HG02870 (cell line): ENCODE data around the gene DOHH.

ENCODE experiments used
- ATAC-seq: cut with Tn5 transposase; IDR thresholded peaks from one replicate; pipeline ENCODE4 v1.9.1; 2021; ENCODE audit warnings: mild to moderate bottlenecking, moderate library complexity; ENCODE audit not compliant: unreplicated experiment

DOHH gene

DNA sequence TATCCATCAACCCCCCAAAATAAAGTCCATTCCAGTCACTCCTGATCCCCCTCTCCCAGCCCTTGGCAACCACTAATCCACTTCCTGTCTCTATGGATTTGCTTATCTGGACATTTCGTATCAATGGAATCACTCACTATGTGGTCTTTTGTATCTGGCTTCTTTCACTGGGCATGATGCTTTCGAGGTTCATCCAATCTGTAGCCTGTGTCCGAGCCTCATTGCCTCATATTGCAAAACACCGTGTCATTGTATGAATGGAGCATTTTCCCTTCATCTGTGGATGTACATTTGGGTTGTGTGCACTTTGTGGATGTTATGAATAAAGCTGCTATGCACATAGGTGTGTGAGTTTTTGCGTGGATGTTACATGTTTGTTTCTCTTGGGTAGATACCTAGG lies 4.3 kb upstream of the DOHH start:
- ATAC-seq = no peak

DNA sequence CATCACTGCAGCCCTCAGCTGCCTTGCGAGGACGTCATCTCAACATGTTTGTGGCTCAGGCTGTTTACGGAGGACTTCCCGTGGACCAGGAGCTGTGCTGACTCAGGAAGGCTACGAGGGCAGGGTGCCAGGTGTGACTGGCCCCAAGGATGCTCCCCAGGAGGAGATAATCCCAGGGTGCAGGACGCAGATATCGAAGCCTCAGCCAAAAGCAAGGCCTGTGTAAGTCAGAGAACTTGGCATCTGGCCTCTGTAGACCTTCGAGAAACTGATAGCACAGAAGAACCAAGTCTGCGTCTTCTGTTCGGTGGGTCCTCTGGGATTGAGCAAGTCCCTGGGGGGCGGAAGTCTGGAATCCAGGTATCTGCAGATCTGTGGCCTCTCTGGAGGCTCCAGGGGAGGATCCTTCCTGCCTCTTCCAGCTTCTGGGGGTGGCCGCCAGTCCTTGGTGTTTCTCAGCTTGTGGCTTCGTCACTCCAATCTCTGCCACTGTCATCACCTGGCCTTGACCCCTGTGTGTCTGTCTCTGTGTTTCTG lies 2.6 kb upstream of the DOHH start:
- no peak for ATAC-seq

DNA sequence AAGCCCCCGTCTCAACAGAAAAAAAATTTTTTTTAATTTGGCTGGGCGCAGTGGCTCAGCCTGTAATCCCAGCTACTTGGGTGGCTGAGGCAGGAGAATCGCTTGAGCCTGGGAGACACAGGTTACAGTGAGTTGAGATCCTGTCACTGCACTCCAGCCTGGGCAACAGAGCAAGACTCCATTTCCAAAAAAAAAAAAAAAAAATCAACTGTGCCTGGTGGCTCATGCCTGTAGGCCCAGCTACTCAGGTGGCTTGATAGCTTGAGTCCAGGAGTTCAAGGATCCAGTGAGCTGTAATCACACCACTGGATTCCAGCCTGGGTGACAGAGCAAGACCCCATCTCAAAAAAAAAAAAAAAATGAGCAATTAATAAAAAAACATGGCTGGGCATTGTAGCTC lies 1.3 kb upstream of the DOHH start:
- ATAC-seq = no peak

GRCh38 chr19:3499738-3500428 lies 591 bp downstream of the DOHH start:
- ATAC-seq = no peak

DNA sequence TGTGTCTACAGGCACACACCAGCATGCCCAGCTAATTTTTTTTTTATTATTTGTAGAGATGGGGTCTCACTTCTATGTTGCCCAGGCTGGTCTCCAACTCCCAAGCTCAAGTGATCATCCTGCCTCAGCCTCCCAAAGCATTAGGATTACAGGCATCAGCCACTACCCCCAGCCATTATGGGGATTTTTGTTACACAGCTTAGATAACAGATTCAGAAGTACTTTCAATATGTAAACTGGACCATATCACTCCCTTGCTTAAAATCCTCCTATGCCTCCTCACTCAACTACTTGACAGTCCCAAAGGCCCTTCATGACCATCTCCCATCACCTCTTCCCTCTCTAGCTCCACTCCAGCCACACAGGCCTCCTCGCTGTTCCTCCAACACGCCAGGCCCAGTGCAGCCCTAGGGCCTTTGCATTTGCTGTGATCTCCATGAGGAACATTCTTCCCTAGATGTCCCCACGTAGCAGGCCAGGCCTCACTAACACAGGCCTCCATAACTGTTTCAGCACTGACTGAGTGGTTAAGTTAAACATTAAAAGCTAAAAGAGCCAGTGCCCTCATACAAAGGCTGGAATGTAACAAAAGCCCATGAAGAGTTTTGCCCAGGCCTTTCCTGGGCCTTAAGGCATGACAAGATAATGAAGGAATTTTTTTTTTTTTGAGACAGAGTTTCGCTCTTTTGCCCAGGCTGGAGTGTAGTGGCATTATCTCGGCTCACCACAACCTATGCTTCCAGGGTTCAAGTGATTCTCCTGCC lies 2.5 kb downstream of the DOHH start:
- no peak for ATAC-seq

GRCh38 chr19:3496392-3497273 lies 3.8 kb downstream of the DOHH start:
- ATAC-seq = no peak

DNA sequence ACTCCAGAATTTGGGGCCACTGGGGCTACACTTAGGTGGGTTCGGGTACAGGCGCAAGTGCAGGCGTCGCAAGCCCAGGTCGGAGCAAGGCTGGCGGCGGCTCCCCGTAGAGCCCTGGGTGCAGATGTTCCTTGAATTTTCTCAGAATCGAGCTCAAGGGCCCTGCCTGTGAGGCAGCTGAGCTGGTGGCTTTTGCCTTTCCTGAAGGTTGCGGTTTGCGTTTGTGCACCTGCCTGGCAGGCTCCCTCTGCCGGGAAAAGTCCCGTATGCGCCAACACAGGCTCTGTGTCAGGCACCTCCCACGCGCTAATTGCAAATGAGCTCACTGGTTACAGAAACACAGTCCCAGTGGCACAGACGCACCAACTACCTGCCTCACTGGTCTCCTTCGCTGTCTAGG lies 5.9 kb downstream of the DOHH start:
- no peak for ATAC-seq

GRCh38 chr19:3494051-3494450 lies 6.4 kb downstream of the DOHH start:
- no peak for ATAC-seq

- ATAC-seq = no peak
Measured at GRCh38 chr19:3493651-3494050, 6.8 kb downstream of the DOHH start.

GRCh38 chr19:3492919-3493318 lies 7.6 kb downstream of the DOHH start:
- no peak for ATAC-seq

DNA sequence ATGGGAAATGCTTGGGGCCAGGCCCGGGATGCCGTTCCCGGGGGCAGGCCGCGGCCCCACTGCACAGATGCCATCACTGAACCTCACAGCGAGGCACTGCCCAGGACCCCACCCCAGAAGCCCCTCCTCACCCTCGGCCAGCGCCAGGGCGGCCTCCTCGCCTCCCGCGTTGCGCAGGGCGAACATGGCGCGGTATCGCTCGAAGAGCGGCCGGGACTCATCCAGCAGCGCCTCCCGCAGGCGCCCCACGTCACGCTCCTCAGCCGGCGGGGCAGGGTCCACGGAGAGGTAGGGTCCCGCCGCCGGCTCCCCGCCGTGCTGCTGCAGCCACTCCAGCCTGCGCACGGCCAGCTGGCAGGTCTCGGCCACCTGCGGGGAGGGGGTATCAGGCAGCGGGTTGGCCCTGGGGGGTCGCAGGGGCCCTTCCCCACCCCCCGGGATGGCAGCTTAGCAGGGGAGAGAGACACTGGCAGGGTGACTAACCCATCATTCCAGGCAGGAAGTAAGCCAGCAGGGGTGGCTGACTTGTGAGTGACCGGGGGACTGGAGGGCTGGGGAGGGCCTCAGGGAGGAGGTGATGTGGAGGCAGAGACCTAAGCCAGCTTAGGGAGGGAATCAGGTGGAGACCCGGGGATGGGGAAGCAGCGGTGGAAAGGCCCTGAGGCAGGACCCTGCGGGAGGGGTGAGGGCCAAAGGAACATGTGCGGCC lies 8.2 kb downstream of the DOHH start:
- ATAC-seq = no peak

DNA sequence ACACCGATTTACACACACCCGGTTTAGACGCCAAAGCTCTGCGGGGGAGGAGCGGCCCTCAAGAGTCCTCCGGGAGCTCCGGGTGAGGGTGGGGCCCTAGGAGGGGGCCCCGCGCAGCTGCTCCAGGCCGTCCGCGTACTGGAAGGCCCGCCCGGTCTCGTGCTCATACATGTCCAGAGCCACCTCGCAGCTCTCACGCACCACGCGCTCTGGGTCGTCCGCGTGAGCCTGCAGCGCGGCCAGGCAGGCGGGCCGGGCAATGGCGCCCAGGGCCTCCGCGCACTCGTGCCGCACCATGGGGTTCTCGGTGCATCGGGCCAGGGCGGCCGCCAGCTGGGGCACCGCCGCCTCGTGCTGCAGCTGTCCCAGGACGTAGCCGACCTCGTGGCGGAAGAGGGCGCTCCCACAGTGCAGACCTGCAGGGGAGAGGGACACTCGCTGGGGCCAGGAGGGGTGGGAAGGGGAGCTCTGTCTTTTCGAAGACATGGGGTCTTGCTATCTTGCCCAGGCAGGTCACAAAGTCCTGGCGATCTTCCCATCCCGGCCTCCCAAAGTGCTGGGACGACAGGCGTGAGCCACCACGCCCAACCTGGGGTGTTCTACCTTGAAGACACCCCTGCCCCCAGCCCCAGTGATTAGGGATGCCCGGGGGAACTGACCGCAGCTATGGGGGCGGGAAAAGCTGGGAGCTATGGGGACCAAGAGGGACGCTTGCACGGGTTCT lies 8.9 kb downstream of the DOHH start:
- no peak for ATAC-seq

DNA sequence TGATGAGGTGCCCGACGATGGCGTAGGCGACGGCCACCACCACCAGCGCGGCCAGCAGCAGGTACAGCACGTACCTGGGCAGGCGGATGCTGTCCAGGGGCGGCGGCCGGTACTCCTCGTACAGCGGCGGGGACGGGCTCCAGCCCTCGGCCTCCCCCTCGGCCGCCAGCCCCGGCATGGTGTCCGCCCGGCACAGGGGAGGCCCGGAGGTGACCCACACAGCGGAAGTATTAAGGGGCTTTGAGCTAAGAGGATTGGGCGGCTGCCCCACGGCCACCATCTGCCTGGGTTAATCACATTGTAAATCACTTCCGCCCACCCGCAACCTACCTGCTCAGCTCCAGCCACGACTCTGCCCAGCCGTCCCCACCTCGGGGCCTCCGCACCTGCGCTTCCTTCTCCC lies 17.2 kb downstream of the DOHH start, which contains the start of gene SMIM44:
Gene SMIM44, minus strand, starts transcription at position 216 of the 403 bp plus-strand sequence. Its CDS starts 38 bp downstream, at position 178.
- ATAC-seq = no peak

GRCh38 chr19:3482507-3483225 lies 17.8 kb downstream of the DOHH start:
- no peak for ATAC-seq

DNA sequence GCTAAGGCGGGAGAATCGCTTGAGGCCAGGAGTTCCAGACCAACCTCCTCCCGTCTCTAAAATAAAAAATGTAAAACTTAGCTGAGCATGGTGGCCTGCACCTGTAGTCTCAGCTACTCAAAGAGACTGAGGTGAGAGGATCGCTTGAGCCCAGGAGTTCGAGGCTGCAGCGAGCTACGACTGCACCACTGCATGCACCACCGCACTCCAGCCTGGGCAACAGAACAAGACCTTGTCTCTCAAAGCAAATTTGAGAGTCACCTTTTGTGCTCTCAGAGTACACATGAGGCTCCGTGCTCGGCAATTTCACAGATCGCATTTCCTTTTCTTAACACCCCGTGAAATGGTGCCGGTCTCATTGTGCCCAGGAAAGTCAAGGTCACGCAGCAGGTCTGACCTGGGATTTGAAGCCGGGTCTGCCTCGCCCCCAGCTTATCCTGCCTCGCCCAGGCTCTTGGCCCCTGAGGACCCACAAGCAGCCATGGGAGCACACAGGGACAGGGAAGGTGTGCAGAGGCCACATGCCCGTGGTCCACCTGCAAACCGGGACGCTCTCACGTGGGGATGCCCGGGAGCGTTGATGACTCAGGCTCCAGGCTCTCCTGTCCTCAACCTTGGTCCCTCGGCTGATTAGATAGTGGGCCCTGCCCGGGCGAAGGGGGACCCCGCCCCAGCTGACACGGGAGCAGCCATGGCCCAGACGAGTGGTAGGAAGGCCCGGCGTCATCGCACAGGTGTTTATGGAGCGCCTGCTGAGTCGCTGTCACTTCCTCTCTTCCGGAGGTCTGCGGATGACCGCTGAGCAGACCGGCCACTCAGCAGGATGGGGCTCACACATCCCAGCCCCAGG lies 19.0 kb downstream of the DOHH start:
- no peak for ATAC-seq

DNA sequence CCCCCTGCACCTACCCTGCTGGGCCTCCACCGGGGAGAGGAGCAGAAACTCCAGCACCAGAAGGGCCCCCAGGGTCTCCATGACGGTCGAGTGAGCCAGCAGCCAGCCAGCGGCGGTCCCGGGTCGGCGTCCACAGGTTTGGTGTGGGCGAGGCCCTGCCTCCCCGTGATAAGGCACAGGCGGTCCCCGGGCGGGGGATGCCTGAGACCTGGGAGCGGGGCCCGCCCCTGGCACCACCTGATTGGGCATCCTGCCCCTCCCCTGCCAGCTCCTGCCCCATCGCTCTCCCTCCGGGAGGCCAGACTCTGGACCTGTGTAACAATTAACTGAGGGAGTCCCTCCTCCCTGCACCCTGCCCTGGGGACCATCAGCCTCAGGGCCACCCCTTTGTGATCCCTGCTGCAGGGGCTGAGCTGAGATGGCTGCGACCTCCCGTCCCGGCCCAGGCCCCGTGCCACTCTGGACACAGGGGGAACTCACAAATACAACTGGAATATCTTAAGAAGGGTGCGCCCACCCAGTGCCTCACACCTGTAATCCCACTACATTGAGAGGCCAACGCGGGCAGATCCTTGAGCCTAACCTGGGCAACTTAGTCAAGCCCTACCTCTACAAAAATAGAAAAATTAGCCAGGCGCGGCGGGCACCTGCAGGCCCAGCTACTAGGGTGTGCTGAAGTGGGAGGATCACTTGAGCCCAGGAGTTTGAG lies 19.9 kb downstream of the DOHH start, which contains the start of gene SMIM24:
Gene SMIM24, minus strand, starts transcription at position 143 of the 709 bp plus-strand sequence. Its CDS starts 62 bp downstream, at position 81.
- no peak for ATAC-seq

GRCh38 chr19:3479834-3480215 lies 20.6 kb downstream of the DOHH start:
- no peak for ATAC-seq
